ENCODE measurements around the gene ASRGL1. TPM values are rescaled to one million over a fixed set of nuclear protein-coding genes. Genes with fewer than 3 reads are reported as not detected.

The ASRGL1 gene
- total RNA-seq, 2 donors from 2014 or later: 0.74 to 7.0 TPM

DNA sequence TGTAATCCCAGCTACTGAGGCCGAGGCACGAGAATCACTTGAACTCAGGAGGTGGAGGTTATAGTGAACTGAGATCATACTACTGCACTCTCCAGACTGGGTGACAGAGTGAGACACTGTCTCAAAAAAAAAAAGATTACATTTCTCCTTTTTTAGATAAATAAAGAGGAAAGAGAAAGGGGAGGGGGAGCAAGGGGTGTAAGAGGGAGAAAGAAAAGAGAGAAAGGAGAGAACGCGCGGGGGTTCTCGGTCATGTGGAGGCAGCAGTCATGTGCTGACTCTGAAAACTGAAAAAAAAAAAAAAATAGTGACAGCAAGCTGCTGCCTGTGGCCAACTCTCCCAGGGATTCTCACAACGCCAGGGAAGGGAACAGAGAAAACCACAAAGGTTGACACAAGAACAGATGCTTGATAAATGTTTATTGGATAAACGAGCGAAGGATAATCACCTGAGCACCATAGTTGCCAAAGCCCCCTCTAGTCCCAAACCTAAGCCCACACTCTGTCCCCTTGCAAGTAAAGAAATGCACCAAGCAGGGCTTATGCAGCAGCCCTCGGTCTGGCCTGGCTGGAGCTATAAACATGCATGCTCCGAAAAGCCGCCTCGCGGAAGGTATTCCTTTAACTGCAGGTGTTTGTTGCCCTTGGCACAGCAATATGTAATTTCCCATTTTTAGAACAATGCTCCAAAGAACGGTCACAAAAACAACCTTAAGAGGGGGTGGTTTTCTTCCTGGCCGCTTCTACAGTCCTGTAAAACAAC is 96.1 kb downstream of the ASRGL1 start:
- no peak for TF ChIP-seq CTCF (IDR thresholded peaks at IDR 0.05)
- DNase-seq (ENCODE audit: low spot score): no peak
- H3K9me3 ChIP-seq: no peaks in the 10 kb centered on the region
- peaks cover 0 to 20% of the 10 kb centered on the region in 2 donors for H3K4me1 ChIP-seq
- H3K27ac ChIP-seq: peak overlapping the region; percentile 31 to 62
- no peaks in the 10 kb centered on the region for H3K27me3 ChIP-seq
- H3K4me3 ChIP-seq: no peak overlapping the region
- no peaks in the 10 kb centered on the region for H3K36me3 ChIP-seq

- H3K36me3 ChIP-seq: no peaks in the 10 kb centered on the region
- H3K27ac ChIP-seq: peak overlapping the region; percentile 31 to 62
- H3K9me3 ChIP-seq: no peaks in the 10 kb centered on the region
- DNase-seq (ENCODE audit: low spot score): no peak
- peaks cover 0 to 20% of the 10 kb centered on the region in 2 donors for H3K4me1 ChIP-seq
- no peaks in the 10 kb centered on the region for H3K27me3 ChIP-seq
- no peak for TF ChIP-seq CTCF (IDR thresholded peaks at IDR 0.05)
- H3K4me3 ChIP-seq: no peak overlapping the region
Observed at GRCh38 chr11:62433904-62434276, 96.6 kb downstream of the ASRGL1 start.

- Histone ChIP-seq H3K27ac (no peak overlapping the region), H3K36me3 (no peaks in the 10 kb centered on the region), H3K27me3 (no peaks in the 10 kb centered on the region), H3K4me1 (peaks cover 0 to 29% of the 10 kb centered on the region in 2 donors), H3K4me3 (no peak overlapping the region), H3K9me3 (no peaks in the 10 kb centered on the region)
- DNase-seq (ENCODE audit: low spot score): no peak
- TF ChIP-seq CTCF (IDR thresholded peaks at IDR 0.05): no peak
Observed at GRCh38 chr11:62435846-62436660, 98.8 kb downstream of the ASRGL1 start.

DNA sequence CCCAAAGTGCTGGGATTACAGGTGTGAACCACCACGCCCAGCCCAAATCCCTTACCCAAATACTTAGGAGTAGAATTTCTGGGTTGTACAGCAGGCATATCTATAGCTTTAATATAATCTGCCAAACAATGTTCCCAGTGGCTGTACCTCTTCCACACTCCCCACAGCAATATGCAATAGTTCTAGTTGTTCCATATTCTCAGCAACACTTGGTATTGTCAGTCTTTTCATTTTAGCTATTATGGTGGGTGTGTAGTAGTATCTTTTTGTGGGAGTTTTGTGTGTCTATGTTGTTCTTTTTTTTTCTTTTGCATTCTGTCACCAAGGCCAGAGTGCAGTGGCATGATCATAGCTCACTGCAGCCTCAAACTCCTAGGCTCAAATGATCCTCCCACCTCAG is 100.4 kb downstream of the ASRGL1 start:
- no peaks in the 10 kb centered on the region for H3K9me3 ChIP-seq
- H3K27ac ChIP-seq: no peak overlapping the region
- H3K27me3 ChIP-seq: no peaks in the 10 kb centered on the region
- peaks cover 0 to 28% of the 10 kb centered on the region in 2 donors for H3K4me1 ChIP-seq
- no peak for DNase-seq (ENCODE audit: low spot score)
- H3K36me3 ChIP-seq: no peaks in the 10 kb centered on the region
- H3K4me3 ChIP-seq: no peak overlapping the region
- no peak for TF ChIP-seq CTCF (IDR thresholded peaks at IDR 0.05)

GRCh38 chr11:62438641-62439040 is 101.4 kb downstream of the ASRGL1 start:
- no peak for TF ChIP-seq CTCF (IDR thresholded peaks at IDR 0.05)
- Histone ChIP-seq H3K4me3 (no peak overlapping the region), H3K4me1 (peaks cover 0 to 33% of the 10 kb centered on the region in 2 donors), H3K27ac (no peak overlapping the region), H3K36me3 (no peaks in the 10 kb centered on the region), H3K27me3 (no peaks in the 10 kb centered on the region), H3K9me3 (no peaks in the 10 kb centered on the region)
- DNase-seq (ENCODE audit: low spot score): no peak
